ENCODE results near the gene OSGIN1. TPM values are rescaled to one million over a fixed set of nuclear protein-coding genes. Genes with fewer than 3 reads are reported as not detected.

The OSGIN1 gene
- total and polyA plus RNA-seq, 2 donors (not counting 1 experiment from before 2014, with no cell fraction given): 0.85 to 1.8 TPM

DNA sequence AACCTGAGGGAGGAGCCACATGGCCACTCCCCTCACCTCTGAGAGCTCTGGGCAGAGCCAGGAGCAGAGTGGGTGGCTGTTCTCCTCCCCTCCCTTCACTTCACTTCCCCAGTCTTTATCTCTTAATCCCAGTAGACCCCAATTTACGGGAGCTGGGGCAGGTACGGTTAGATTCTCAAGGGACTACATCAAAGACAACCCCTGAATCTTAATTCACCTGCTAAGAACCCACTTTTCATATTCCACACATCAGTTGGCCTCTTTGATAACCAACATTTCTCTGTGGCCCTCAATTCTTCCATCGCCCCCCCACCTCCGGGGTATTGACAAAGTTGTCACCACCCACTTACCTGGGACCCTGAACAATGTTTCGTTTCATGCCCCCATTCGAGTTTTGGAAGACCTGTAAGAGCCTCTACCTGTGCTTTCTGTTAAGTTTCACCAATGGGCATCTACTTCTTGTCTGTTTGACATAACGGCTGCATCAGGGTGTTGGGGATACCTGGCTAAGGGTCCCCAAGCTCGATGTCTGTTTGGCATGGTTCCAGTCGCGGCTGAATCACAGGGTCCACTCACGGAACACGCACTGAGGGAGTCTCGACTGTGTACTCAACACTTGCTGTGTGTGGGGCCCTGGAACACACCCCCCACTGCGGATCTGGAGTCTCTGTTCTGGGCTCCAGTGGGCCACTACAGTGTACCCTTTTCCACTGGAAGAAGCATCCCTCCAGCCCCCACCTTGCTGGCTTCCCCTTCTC lies 61.7 kb downstream of the OSGIN1 start:
- no peak overlapping the region for H3K27ac Mint-ChIP-seq
- no peak overlapping the region for H3K9ac ChIP-seq (ENCODE audit: low read length)
- ATAC-seq (ENCODE audit: low read depth) (no peak), DNase-seq (no peak)
- H3K27me3 Mint-ChIP-seq: peaks cover 3% of the 10 kb centered on the region
- CTCF ChIA-PET: no interaction called here
- H2AFZ ChIP-seq (ENCODE audit: insufficient read depth, low read depth, low read length, poor library complexity, severe bottlenecking): peak overlapping the region; percentile 28
- H3K36me3 ChIP-seq (replicated peaks in 1 of 2; ENCODE audit: control extremely low read depth in 1 of 2, control insufficient read depth in 1 of 2, extremely low read depth in 1 of 2, insufficient read depth in 2 of 2, low read length in 1 of 2): no peaks in the 10 kb centered on the region
- no peaks in the 10 kb centered on the region for H4K20me1 ChIP-seq (ENCODE audit: control insufficient read depth, insufficient read depth, low read length, poor library complexity, severe bottlenecking)
- H3K27ac ChIP-seq (ENCODE audit: low read length in 2 of 2): no peak overlapping the region
- H3K27me3 ChIP-seq (replicated peaks in 1 of 4; ENCODE audit: control extremely low read depth in 1 of 4, control insufficient read depth in 3 of 4, insufficient read depth in 4 of 4, low read length in 3 of 4): no peaks in the 10 kb centered on the region
- H3K9me3 Mint-ChIP-seq (ENCODE audit: insufficient read depth): peaks cover 6% of the 10 kb centered on the region
- POLR2A ChIA-PET: no interaction called here
- TF ChIP-seq EZH2 (IDR thresholded peaks at IDR 0.05; ENCODE audit: borderline replicate concordance, insufficient read depth, low read depth, low read length, poor library complexity, severe bottlenecking) (no peak), CTCF (IDR thresholded peaks at IDR 0.05) (no peak)
- H3K4me2 ChIP-seq (replicated peaks; ENCODE audit: low read depth, low read length, poor library complexity, severe bottlenecking): peak overlapping the region; percentile 40
- peaks cover 3% of the 10 kb centered on the region for H3K4me1 Mint-ChIP-seq
- no peak overlapping the region for H3K4me3 Mint-ChIP-seq
- no peaks in the 10 kb centered on the region for H3K79me2 ChIP-seq (ENCODE audit: control insufficient read depth, insufficient read depth, low read length)
- WGBS (ENCODE audit: insufficient coverage): 81% methylated on average over 13 of the region's 14 CpGs
- H3K4me3 ChIP-seq (ENCODE audit: control extremely low read depth in 1 of 5, extremely low read depth in 1 of 5, insufficient read depth in 1 of 5, low read depth in 2 of 5, low read length in 4 of 5): no peak overlapping the region
- intact Hi-C loops (cut with micrococcal nuclease): no loop called here
- H3K4me1 ChIP-seq (ENCODE audit: control insufficient read depth in 2 of 2, insufficient read depth in 2 of 2, low read length in 2 of 2): peaks cover 3 to 7% of the 10 kb centered on the region in 2 donors
- peaks cover 0 to 40% (median 0%) of the 10 kb centered on the region in 3 donors for H3K9me3 ChIP-seq (ENCODE audit: control extremely low read depth in 1 of 3, control insufficient read depth in 2 of 3, insufficient read depth in 1 of 3, low read length in 2 of 3)

DNA sequence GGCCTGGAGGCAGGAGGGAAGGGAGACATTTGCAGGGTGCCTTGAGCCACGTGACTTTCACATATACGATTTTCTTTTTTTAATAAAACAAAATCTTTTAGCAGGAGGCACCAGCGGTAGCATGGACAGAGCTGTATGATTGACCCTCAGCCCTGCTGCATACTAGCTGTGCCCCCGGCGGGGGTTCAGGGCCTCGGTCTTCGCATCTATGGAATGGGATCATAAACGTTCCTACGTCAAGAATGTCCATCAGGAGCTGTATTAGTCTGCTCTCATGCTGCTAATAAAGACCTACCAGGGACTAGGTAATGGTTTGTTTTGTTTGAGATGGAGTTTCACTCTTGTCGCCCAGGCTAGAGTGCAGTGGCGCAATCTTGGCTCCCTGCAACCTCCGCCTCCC lies 62.4 kb downstream of the OSGIN1 start:
- intact Hi-C loops (cut with micrococcal nuclease): no loop called here
- Mint-ChIP-seq H3K27ac (no peak overlapping the region), H3K4me3 (no peak overlapping the region), H3K9me3 (ENCODE audit: insufficient read depth) (peaks cover 6% of the 10 kb centered on the region), H3K4me1 (peaks cover 3% of the 10 kb centered on the region), H3K27me3 (peaks cover 3% of the 10 kb centered on the region)
- no peak for ATAC-seq (ENCODE audit: low read depth)
- no peak for DNase-seq
- no peaks in the 10 kb centered on the region for H3K79me2 ChIP-seq (ENCODE audit: control insufficient read depth, insufficient read depth, low read length)
- H3K4me3 ChIP-seq (ENCODE audit: control extremely low read depth in 1 of 5, extremely low read depth in 1 of 5, insufficient read depth in 1 of 5, low read depth in 2 of 5, low read length in 4 of 5): no peak overlapping the region
- POLR2A ChIA-PET: no interaction called here
- no peaks in the 10 kb centered on the region for H4K20me1 ChIP-seq (ENCODE audit: control insufficient read depth, insufficient read depth, low read length, poor library complexity, severe bottlenecking)
- H3K4me2 ChIP-seq (replicated peaks; ENCODE audit: low read depth, low read length, poor library complexity, severe bottlenecking): no peak overlapping the region
- H3K27ac ChIP-seq (ENCODE audit: low read length in 2 of 2): no peak overlapping the region
- no peaks in the 10 kb centered on the region for H3K36me3 ChIP-seq (replicated peaks in 1 of 2; ENCODE audit: control extremely low read depth in 1 of 2, control insufficient read depth in 1 of 2, extremely low read depth in 1 of 2, insufficient read depth in 2 of 2, low read length in 1 of 2)
- H3K9me3 ChIP-seq (ENCODE audit: control extremely low read depth in 1 of 3, control insufficient read depth in 2 of 3, insufficient read depth in 1 of 3, low read length in 2 of 3): peaks cover 0 to 46% (median 0%) of the 10 kb centered on the region in 3 donors
- CTCF ChIA-PET: no interaction called here
- H3K9ac ChIP-seq (ENCODE audit: low read length): no peak overlapping the region
- TF ChIP-seq CTCF (IDR thresholded peaks at IDR 0.05) (no peak), EZH2 (IDR thresholded peaks at IDR 0.05; ENCODE audit: borderline replicate concordance, insufficient read depth, low read depth, low read length, poor library complexity, severe bottlenecking) (no peak)
- H3K27me3 ChIP-seq (replicated peaks in 1 of 4; ENCODE audit: control extremely low read depth in 1 of 4, control insufficient read depth in 3 of 4, insufficient read depth in 4 of 4, low read length in 3 of 4): no peaks in the 10 kb centered on the region
- 90% methylated on average over 10 of the region's 12 CpGs for WGBS (ENCODE audit: insufficient coverage)
- H2AFZ ChIP-seq (ENCODE audit: insufficient read depth, low read depth, low read length, poor library complexity, severe bottlenecking): no peak overlapping the region
- peaks cover 3 to 7% of the 10 kb centered on the region in 2 donors for H3K4me1 ChIP-seq (ENCODE audit: control insufficient read depth in 2 of 2, insufficient read depth in 2 of 2, low read length in 2 of 2)

Measured in B cell (primary cell).